Measurements from ENCODE around the gene NATD1. TPM values are rescaled to one million over a fixed set of nuclear protein-coding genes. Genes with fewer than 3 reads are reported as not detected.

The NATD1 gene
- total RNA-seq, 2 donors from 2014 or later: 16.5 to 26.3 TPM

- Histone ChIP-seq H3K27me3 (replicated peaks; ENCODE audit: insufficient read depth) (no peaks in the 10 kb centered on the region), H3K9me3 (no peaks in the 10 kb centered on the region), H3K4me1 (replicated peaks) (no peaks in the 10 kb centered on the region), H3K4me3 (no peak overlapping the region), H3K27ac (no peak overlapping the region), H3K36me3 (no peaks in the 10 kb centered on the region)
- TF ChIP-seq POLR2A (IDR thresholded peaks at IDR 0.05) (no peak), CTCF (IDR thresholded peaks at IDR 0.05) (no peak), POLR2AphosphoS5 (IDR thresholded peaks at IDR 0.05) (no peak)
- intact Hi-C loops (cut with DNase I): loop anchor here (10.0 kb wide), 1 partner anchor 117 kb away; the partner anchor contains the start of gene DHRS7B
- 84% methylated on average over 11 of the region's 11 CpGs for WGBS
- DNase-seq (ENCODE audit: low spot score): no peak
Measured at GRCh38 chr17:21241564-21241963, 11.6 kb downstream of the NATD1 start.

GRCh38 chr17:21240369-21241055 lies 12.7 kb downstream of the NATD1 start:
- H3K27me3 ChIP-seq (replicated peaks; ENCODE audit: insufficient read depth): no peaks in the 10 kb centered on the region
- H3K36me3 ChIP-seq: no peaks in the 10 kb centered on the region
- intact Hi-C loops (cut with DNase I): loop anchor here (10.0 kb wide), 1 partner anchor 116 kb away; the partner anchor contains the start of gene DHRS7B
- H3K4me3 ChIP-seq: no peak overlapping the region
- no peak for TF ChIP-seq POLR2AphosphoS5 (IDR thresholded peaks at IDR 0.05)
- no peak for TF ChIP-seq CTCF (IDR thresholded peaks at IDR 0.05)
- no peak for TF ChIP-seq POLR2A (IDR thresholded peaks at IDR 0.05)
- no peak for DNase-seq (ENCODE audit: low spot score)
- H3K4me1 ChIP-seq (replicated peaks): no peaks in the 10 kb centered on the region
- WGBS: 72% methylated on average over 24 of the region's 25 CpGs
- H3K27ac ChIP-seq: no peak overlapping the region
- no peaks in the 10 kb centered on the region for H3K9me3 ChIP-seq

GRCh38 chr17:21239680-21240368 lies 13.4 kb downstream of the NATD1 start:
- H3K4me3 ChIP-seq: no peak overlapping the region
- H3K27ac ChIP-seq: no peak overlapping the region
- no peak for TF ChIP-seq POLR2A (IDR thresholded peaks at IDR 0.05)
- TF ChIP-seq POLR2AphosphoS5 (IDR thresholded peaks at IDR 0.05): no peak
- TF ChIP-seq CTCF (IDR thresholded peaks at IDR 0.05): peak in 2 of 4 experiments; percentile 29 to 40
- H3K27me3 ChIP-seq (replicated peaks; ENCODE audit: insufficient read depth): no peaks in the 10 kb centered on the region
- no peaks in the 10 kb centered on the region for H3K36me3 ChIP-seq
- no peaks in the 10 kb centered on the region for H3K4me1 ChIP-seq (replicated peaks)
- WGBS: 75% methylated on average over 12 of the region's 12 CpGs
- intact Hi-C loops (cut with DNase I): loop anchor here (10.0 kb wide), 1 partner anchor 115 kb away; the partner anchor contains the start of gene DHRS7B
- no peaks in the 10 kb centered on the region for H3K9me3 ChIP-seq
- DNase-seq (ENCODE audit: low spot score): no peak

- Histone ChIP-seq H3K9me3 (no peaks in the 10 kb centered on the region), H3K27me3 (replicated peaks; ENCODE audit: insufficient read depth) (no peaks in the 10 kb centered on the region), H3K36me3 (no peaks in the 10 kb centered on the region), H3K4me1 (replicated peaks) (no peaks in the 10 kb centered on the region), H3K27ac (no peak overlapping the region), H3K4me3 (no peak overlapping the region)
- TF ChIP-seq CTCF (IDR thresholded peaks at IDR 0.05) (no peak), POLR2A (IDR thresholded peaks at IDR 0.05) (no peak), POLR2AphosphoS5 (IDR thresholded peaks at IDR 0.05) (no peak)
- intact Hi-C loops (cut with DNase I): no loop called here
- no peak for DNase-seq (ENCODE audit: low spot score)
- WGBS: 90% methylated on average over 1 of the region's 1 CpG
Measured at GRCh38 chr17:21235921-21236320, 17.3 kb downstream of the NATD1 start.
